ENCODE results near the gene SEPTIN1. TPM values are rescaled to one million over a fixed set of nuclear protein-coding genes. Genes with fewer than 3 reads are reported as not detected.

Gene SEPTIN1
- total and polyA plus RNA-seq, 2 of the 13 experiments (the other 11 are each of a cell fraction or from before 2014, with no cell fraction given): 0.18 to 0.67 TPM

GRCh38 chr16:30409125-30410060 lies 27.0 kb upstream of the SEPTIN1 start (continued):
- no peak for TF ChIP-seq MTA3 (CRISPR knock-in tag; IDR thresholded peaks at IDR 0.05)
- no peak for TF ChIP-seq ZNF720 (CRISPR knock-in tag; IDR thresholded peaks at IDR 0.05)
- no peak for TF ChIP-seq ESRRA (CRISPR knock-in tag; IDR thresholded peaks at IDR 0.05; ENCODE audit: low read depth)
- TF ChIP-seq SSRP1 (CRISPR knock-in tag; IDR thresholded peaks at IDR 0.05): peak; percentile 60; the same call in 1 of the 2 replicates
- TF ChIP-seq ZUFSP (CRISPR knock-in tag; IDR thresholded peaks at IDR 0.05; ENCODE audit: borderline replicate concordance): no peak
- TF ChIP-seq FOXA3 (CRISPR knock-in tag; IDR thresholded peaks at IDR 0.05): peak; percentile 56
- no peak for TF ChIP-seq MED13 (CRISPR knock-in tag; IDR thresholded peaks at IDR 0.05)
- TF ChIP-seq ZNF501 (CRISPR knock-in tag; IDR thresholded peaks at IDR 0.05): peak; percentile 83
- TF ChIP-seq RFX5 (IDR thresholded peaks at IDR 0.05; ENCODE audit: low read depth, low read length): no peak; the same call in 1 of the 2 replicates
- TF ChIP-seq ZZZ3 (CRISPR knock-in tag; IDR thresholded peaks at IDR 0.05; ENCODE audit: borderline replicate concordance): no peak
- no peak; the same call in 1 of the 2 replicates for TF ChIP-seq ZNF629 (CRISPR knock-in tag; conservative IDR thresholded peaks at IDR 0.05)
- no peak for TF ChIP-seq ASH2L (IDR thresholded peaks at IDR 0.05; ENCODE audit: insufficient read length, low read depth, low read length)
- TF ChIP-seq SYNCRIP (IDR thresholded peaks at IDR 0.05; ENCODE audit: insufficient read depth, low read depth, low read length): no peak
- peak; percentile 70 for TF ChIP-seq HMGXB3 (CRISPR knock-in tag; IDR thresholded peaks at IDR 0.05; ENCODE audit: borderline replicate concordance)
- no peak for TF ChIP-seq NFIB (CRISPR knock-in tag; IDR thresholded peaks at IDR 0.05; ENCODE audit: borderline replicate concordance)
- 0 out of 2 replicates have a peak, but pooled peaks have one; percentile 12 for TF ChIP-seq HIVEP1 (CRISPR knock-in tag; IDR thresholded peaks at IDR 0.05)
- peak; percentile 38 for TF ChIP-seq ZEB1 (IDR thresholded peaks at IDR 0.05; ENCODE audit: insufficient replicate concordance, low read depth)
- TF ChIP-seq SMAD1 (CRISPR knock-in tag; IDR thresholded peaks at IDR 0.05; ENCODE audit: borderline replicate concordance, low read depth): no peak
- peak; percentile 94 for TF ChIP-seq ZNF792 (CRISPR knock-in tag; IDR thresholded peaks at IDR 0.05)
- TF ChIP-seq THAP11 (CRISPR knock-in tag; IDR thresholded peaks at IDR 0.05): peak; percentile 71
- TF ChIP-seq ZNF260 (CRISPR knock-in tag; IDR thresholded peaks at IDR 0.05; ENCODE audit: borderline replicate concordance, low read depth): no peak
- 0 out of 2 replicates have a peak, but pooled peaks have one; percentile 45 for TF ChIP-seq ZMYM4 (CRISPR knock-in tag; IDR thresholded peaks at IDR 0.05)
- TF ChIP-seq IKZF4 (CRISPR knock-in tag; IDR thresholded peaks at IDR 0.05; ENCODE audit: borderline replicate concordance, low read depth, not compliant biosample characterization): no peak
